Measurements from ENCODE around the gene ADAMTS2. TPM values are rescaled to one million over a fixed set of nuclear protein-coding genes. Genes with fewer than 3 reads are reported as not detected.

The ADAMTS2 gene
- polyA plus RNA-seq, 1 donor: 7.8 TPM

GRCh38 chr5:179125789-179126505 is 219.3 kb downstream of the ADAMTS2 start:
- no peak for DNase-seq

- no peak for DNase-seq
These were observed 220.1 kb downstream of the ADAMTS2 start for GRCh38 chr5:179124853-179125788.

GRCh38 chr5:179124273-179124852 is 220.9 kb downstream of the ADAMTS2 start:
- DNase-seq: no peak

- no peak for DNase-seq
These were observed 221.6 kb downstream of the ADAMTS2 start for GRCh38 chr5:179123491-179124272.

GRCh38 chr5:179123109-179123426 is 222.2 kb downstream of the ADAMTS2 start:
- no peak for DNase-seq

- no peak for DNase-seq
These were observed 222.7 kb downstream of the ADAMTS2 start for GRCh38 chr5:179122411-179123108.

GRCh38 chr5:179121667-179122111 is 223.6 kb downstream of the ADAMTS2 start:
- DNase-seq: no peak

GRCh38 chr5:179120951-179121666 is 224.2 kb downstream of the ADAMTS2 start:
- no peak for DNase-seq

GRCh38 chr5:179120421-179120861 is 224.8 kb downstream of the ADAMTS2 start:
- no peak for DNase-seq

GRCh38 chr5:179119415-179120170 is 225.7 kb downstream of the ADAMTS2 start:
- DNase-seq: no peak

GRCh38 chr5:179118756-179119414 is 226.4 kb downstream of the ADAMTS2 start:
- no peak for DNase-seq

GRCh38 chr5:179118338-179118737 is 226.9 kb downstream of the ADAMTS2 start:
- DNase-seq: no peak

- no peak for DNase-seq
These were observed 229.3 kb downstream of the ADAMTS2 start for GRCh38 chr5:179115845-179116524.

- DNase-seq: no peak
These were observed 230.0 kb downstream of the ADAMTS2 start for GRCh38 chr5:179115307-179115706.

- no peak for DNase-seq
These were observed 230.5 kb downstream of the ADAMTS2 start for GRCh38 chr5:179114756-179115155.

GRCh38 chr5:179113945-179114641 is 231.2 kb downstream of the ADAMTS2 start:
- no peak for DNase-seq

GRCh38 chr5:179113143-179113530 is 232.1 kb downstream of the ADAMTS2 start:
- no peak for DNase-seq
